HG03457 (cell line): ENCODE results near the gene DDX17.
A peak's percentile ranks its signal among the peaks of the same experiment; 100 is the strongest.

Source experiments
- ATAC-seq: cut with Tn5 transposase; IDR thresholded peaks from one replicate; pipeline ENCODE4 v1.9.1; 2021; ENCODE audit warnings: moderate number of reproducible peaks; ENCODE audit not compliant: unreplicated experiment

Gene DDX17

DNA sequence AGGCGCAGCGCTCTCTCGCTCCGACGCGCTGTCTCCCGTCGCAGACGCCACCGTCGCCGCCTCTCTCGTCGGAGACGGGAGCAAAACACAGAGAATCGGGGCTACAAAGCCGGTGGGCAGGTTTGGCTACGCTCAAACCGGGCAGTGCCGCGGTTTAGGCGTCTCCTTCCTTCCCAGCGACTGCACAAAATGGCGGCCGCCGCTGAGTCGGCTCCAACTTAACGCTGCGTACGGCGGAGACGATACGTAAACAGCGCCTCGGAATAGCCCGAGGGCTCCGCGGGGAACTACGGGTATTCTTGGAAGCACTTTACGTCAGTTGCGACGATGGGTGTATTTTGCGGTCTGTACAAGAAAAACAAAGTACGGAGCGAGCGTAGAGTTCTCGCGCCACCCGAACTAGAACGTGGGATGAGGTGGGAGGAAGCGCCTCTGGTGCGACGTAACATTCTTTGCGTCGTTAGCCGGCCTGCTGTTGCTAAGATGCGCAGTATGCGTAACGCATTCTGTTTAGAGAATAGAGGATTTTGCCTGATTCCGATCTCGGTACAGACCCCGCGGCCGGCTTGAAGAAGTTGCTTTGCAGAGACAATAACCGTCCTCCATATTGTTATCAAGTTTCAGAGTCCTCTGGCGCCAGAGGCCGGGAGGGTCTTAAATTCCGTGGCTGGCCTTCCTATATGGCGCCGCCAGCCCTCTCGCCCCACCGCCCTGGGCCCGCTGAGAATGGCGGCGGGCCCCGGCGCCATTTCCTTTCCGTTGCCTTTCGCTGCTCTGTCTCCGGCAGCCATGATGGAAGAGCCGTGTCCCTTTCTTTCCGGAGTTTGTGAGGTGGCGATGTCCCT lies at the start of gene DDX17:
DDX17 (minus strand) TSS at position 194 of the 845 bp plus-strand sequence.
- peak; percentile 73 for ATAC-seq

DNA sequence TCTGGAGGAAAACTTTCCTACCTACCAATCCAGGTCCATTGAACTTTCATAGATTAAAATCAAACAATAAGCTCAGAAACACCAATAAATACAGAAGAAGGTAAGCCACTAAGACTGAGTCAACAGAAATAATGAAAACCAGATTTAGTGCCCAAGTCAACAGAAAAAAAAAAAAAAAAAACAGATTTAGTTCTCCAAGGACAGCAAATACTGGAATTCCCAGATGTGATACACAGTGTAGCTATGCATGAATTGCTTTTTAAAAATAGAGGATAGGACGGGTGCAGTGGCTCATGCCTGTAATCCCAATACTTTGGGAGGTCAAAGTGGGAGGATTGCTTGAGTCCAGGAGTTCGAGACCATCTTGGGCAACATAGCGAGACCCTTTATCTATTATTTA lies 48.2 kb upstream of the DDX17 start:
- no peak for ATAC-seq

DNA sequence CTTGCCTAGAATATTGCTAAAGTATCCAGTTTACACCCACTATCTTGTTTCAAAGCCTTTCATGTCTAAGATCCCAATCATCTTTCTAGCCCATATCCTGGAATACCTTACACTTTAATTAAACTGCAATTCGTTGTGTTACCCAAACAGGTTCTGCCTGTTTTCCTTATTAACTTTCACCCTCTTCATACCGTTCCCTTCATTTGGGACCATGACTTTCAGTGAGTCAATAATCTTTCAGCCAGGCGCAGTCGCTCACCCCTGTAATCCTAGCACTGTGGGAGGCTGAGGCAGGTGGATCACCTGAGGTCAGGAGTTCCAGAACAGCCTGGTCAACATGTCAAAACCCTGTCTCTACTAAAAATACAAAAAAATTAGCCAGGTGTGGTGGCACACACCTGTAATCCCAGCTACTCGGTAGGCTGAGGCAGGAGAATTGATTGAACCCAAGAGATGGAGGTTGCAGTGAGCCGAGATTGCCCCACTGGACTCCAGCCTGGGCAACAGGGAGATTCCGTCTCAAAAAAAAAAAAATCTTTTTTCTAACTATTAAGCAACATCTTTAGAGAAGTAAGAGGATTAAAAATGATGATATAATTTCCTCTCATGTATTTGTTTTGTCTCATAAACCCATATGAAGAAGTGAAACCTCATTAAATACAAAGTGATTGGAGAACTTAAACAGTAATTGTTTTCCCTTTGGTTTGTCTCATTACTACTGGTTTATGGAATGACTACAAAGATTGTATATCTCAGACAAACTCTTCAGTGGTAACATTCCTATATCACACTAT lies 43.2 kb upstream of the DDX17 start:
- no peak for ATAC-seq

DNA sequence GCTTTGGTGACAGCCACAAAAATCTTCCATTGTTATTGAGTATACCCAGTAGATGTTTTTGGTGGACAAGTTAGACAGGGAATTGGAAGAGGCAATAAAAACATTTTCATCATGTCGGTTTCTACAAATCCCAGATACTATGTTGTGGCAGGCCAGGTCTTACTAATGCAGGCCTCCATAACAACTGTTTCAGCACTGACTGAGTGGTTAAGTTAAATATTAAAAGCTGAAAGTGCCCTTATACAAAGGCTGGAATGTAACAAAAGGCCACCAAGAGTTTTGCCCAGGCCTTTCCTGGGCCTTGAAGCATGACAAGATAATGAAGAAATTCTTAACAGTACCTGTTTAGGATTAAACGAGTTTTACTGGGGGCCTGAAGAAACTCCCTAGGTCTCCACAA lies 34.6 kb upstream of the DDX17 start:
- no peak for ATAC-seq

DNA sequence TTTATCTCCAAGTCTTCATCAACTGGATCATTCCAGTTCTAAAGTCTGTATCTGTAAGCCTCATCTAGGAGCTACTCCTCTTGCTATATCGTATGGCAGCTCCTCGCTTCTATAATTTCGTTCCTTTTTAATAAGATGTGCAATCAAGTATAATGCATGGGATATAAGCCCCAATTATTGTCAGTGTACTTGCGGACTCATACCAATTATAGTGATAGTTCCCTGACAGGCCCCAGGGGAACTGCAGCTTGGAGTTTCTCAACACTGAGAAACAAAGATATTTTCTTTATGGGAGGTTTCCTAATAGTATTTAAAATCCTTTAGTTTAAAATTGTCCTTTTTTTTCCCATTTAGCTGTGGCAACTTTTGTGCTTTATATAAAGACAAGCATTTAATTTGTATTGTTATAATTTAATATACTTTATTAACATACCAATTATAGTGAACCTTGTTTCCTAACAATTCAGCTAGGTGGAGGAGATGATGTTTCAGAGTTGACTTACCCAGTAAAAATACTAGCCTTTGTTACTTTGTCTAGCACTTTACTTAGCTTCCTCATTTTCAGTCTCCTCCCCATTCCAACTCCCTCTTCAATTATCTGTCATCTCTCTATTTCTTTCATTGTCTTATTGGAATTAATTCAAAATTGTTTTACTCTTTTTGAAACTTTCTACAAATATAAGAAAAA lies 25.3 kb upstream of the DDX17 start:
- no peak for ATAC-seq

DNA sequence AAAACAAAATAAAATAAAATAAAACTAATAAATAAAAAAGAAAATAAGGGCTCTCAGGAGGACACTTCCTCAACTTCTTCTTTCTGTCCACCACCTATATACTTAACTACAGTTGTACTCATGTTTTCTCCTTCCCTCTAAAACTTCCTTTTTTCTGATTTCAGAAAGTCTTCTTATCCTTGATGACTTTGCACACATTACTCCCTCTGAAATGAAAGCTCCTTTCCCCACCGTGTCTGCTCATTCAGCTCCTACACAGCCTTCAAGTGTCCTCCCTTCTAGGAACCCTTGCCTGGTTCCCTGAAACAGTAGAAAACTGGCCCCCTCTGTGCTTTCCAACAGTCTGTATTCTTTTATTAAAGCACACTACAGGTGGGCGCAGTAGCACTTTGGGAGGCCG lies 18.3 kb upstream of the DDX17 start:
- no peak for ATAC-seq

DNA sequence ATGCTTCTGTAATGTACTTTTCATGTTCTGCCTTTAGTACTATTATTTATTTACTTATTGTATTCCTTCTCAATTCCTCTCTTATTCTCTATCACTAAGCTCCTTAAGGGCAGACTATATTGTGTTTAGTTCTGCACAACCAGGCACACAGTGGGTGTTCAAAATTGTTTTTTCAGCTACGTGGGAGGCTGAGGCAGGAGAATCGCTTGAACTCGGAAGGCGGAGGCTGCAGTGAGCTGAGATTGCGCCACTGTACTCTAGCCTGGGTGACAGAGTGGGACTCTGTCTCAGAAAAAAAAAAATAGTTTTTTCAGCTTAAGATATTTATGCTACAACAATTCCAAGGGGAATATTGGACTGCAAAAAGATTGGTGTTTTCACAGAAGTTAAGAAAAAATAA lies 17.4 kb upstream of the DDX17 start:
- no peak for ATAC-seq

DNA sequence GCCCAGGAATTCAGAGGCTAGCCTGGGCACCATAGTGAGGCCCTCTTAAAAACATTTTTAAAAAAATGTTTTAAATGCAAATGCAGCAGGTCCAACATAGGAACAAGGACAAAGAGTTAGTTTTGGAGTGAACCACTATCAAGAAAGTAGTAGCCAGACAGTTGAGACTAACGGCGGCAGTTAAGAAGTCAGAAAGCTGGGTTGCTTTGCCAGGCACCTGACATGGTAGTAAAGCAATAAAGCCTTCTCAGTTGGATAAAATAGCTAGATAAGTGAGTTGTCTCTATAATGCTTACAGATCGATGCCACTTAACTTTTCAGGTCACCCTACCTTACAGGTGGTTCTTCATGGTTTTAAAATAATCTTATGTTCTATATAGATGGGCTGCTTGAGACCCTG lies 16.9 kb upstream of the DDX17 start:
- no peak for ATAC-seq

DNA sequence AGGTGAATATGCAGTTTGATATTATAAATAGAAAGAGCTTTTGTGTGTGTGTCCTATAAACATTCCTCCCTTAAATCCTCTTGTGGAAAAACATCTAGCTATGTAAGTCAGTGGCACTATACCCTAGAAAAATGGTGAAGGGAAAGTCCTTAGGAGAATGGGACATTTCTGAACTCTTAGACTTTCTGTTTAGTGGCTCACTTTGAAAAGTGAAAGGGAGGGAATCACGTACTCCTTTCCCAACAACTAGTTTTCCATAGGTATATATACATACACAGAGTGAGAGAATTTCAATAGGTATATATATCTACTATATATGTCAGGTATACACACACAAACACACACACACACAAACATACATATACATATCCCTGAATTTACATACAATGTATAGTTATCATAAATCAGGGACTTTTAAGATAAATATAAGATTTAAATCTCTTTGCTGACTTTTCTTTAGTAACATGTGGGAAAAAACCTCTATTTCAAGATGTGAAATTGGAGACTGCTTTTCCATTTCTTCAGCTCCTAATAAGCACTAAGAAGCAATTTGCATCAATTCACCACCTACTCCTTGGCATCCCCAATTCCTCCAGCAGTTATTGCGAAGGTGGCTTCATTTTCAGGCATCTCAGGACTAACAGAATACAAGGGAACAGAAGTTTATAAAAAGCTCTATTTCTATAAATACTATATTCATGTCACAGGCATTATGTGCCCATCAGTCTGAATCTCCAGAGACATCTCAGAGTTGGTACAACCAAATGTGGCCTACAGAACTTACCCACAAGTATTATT lies 13.5 kb upstream of the DDX17 start:
- no peak for ATAC-seq

DNA sequence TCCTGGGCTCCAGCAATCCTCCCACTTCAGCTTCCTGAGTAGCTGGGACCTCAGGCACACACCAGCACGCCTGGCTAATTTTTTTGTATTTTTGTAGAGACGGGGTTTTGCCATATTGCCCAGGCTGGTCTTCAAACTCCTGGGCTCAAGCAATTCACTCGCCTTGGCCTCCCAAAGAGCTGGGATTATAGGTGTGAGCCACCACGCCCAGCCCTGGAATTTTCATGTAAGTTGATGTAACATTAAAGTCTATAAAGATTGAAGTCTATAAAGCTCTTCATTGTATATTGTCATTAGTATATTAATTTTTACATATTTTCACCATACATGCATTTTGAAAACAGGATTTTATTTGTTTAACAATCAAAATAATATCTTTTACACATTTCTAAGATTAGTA lies 12.5 kb upstream of the DDX17 start:
- ATAC-seq: no peak

DNA sequence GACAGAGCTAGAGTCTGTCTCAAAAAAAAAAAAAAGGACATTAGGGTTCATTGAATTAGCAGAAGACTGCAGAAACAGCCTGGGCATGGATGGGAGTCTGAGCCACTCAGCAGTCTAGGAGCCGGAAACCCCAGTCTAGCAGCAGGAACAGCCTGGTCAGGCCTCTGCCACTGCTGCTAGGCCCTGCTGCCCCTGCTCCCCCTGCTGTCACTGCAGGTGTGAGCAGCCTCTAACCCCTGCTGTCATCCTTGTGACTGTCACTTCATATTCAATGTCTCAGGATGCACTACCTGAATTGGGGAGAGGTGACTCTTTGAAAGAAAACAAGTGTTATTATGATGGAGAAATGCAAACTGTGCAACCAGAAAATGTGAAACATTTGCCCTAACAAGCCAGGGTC lies 7.0 kb upstream of the DDX17 start:
- no peak for ATAC-seq

DNA sequence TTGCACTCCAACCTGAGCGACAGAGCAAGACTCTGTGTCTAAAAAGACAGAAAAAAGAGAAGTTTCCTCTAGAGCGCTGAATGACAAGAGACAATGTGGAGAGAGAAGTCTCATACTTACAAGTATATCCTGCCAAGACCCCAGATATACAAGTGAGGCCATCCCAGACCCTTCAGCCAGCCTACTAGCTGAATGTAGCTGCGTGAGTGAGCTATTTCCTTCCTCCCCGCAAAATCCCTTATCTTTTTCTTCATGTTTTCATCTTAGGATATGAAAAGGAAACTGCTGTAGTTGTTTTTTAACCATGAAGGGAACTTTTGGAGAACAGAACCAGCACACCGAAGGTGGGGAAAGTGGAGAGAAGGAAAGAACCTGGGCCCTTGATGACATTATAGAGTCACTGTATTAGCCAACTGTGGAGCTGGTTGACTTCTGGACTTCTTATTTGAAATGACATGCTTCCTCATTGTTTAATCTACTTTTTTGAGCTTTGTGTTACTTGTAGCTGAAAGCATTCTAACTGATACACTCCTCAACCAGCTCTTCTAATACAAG lies 4.4 kb upstream of the DDX17 start:
- ATAC-seq: no peak

DNA sequence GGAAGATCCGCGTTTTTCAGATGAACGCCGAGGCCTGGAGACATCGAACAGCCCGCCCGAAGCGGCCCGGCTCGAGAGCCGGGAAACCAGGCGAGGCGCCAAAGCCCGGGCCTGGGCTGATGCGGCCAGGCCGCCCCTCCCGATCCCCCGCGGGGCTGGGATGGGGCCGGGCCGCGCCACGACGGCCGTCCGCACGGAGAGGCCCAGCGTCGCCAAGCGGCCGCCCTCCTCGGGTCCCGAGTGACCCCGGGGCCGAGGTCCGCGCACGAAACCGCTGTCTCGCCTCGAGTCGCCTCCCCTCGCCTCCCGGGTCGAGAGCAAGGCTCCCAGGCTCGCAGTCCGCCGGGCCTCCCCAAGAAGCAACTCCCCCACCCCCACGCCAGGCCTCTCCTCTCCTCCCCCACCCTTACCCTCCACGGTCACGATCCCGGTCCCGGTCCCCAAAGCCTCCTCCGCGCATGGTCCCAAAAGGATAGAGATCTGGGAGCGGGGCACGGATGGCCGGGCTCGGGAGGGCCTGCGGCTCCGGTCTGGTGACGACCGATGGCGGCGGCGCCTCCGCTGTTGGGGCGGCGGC lies 482 bp downstream of the DDX17 start:
- ATAC-seq: peak; percentile 20

DNA sequence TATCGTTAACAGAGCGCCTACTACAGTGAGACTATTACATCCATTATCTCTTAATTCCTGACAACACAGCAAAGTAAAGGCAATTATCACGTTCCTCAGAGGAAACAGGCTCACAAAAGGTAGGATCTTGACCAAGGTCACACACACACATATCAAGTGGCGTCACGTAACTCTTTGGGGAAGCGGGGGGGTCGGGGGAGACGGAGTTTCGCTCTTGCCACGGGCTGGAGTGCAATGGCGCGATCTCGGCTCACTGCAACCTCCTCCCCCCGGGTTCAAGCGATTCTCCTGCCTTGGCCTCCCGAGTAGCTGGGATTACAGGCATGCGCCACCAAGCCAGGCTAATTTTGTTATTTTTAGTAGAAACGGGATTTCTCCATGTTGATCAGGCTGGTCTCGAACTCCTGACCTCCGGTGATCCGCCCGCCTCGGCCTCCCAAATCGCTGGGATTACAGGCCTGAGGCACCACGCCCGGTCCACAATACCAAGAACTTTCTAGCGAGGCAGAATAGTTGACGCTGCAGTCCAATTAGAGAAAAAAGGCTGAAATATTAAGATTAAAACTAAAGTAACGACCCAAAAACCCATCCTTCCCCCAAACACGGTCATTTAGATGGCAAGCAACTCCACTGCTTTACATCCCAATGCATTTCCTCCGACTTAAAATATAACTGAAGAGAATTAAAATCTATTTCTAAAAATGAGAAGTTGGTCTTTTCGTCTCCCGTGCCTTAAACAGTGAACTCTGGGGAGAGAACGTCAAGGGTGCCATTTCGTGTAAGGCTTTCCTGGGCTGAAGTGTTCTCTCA lies 1.2 kb downstream of the DDX17 start:
- ATAC-seq: no peak

DNA sequence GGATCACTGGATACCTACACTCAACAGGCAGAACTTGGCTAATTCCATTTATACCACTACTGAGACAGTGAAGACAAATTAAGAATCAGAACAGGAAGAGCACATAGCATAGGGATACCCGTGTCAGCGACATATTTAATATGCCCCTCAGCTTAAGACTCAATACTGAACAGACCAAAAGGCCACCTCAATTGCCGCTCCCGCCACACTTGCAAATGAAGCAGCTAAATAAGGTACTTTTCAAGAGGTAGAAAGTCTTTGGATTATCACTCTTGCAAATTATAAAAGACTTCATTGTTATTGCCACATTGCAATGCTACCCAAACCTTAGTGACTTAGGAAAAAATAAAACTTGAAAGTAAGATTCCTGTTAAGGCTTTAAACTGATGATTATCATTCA lies 3.1 kb downstream of the DDX17 start:
- no peak for ATAC-seq

DNA sequence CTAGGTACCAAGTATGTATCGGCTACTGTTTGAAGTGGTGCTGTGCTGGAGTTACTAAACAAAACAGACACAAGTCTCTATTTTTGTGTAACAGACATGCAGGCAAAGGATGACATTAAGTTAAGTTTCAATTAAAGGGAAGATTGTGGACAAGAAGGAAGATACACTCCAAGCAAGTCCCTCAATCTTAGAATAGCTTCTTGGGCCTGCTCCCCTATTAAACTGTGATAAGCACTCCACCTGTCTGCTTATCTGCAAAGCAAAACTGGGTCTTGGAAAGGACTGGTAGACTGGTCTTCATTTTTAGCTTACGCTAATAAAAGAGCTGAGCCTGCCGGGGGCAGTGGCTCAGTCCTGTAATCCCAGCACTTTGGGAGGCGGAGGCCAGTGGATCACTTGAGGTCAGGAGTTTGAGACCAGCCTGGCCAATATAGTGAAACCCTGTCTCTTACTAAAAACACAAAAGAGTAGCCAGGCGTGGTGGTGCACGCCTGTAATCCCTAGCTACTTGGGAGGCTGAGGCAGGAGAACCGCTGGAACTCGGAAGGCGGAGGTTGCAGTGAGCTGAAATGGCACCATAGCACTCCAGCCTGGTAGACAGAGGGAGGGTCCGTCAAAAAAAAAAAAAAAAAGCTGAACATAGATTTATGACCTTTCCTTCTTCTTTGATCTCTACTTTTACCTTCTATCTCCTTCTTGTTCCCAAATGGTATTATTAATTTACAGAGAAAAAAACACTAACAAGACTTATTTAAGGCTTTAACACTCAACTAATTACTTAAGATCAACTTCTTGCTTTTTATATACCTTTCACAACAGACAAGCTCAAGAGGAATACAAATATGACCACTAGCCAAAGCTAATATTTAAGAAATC lies 4.1 kb downstream of the DDX17 start:
- ATAC-seq: no peak

DNA sequence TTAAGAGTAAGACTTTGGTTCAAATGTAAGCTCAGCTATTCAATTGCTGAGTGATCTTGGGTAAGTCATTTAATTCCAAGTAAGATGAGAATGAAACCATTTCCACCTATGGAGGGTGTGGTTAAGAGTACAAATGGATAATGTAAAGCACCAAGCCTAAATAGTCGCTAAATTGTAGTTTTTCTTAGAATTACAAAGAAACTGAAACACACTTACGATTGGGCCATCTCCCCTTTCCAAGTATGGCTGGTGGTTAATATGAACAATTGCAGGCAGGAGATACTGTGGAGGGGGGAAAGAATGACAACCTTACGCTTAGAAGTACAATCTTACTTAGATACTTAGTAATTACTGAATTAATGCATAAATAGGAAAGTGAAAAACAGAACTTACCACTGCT lies 8.2 kb downstream of the DDX17 start:
- no peak for ATAC-seq

DNA sequence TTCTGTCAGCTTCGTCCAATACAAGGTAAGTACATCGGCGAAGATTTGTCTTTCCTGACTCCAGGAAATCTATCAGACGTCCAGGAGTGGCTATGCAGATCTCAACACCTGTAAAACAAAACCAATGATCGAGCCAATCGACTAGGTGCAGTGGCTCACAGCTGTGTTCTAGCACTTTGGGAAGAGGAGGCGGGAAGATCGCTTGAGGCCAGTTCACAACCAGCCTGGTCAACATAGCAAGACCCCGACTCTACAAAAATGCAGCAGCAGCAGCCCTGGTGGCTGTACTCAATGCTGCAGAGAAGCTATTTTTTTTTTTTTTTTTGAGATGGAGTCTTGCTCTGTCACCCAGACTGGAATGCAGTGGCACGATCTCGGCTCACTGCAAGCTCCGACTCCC lies 11.2 kb downstream of the DDX17 start:
- no peak for ATAC-seq
